CD4-positive, alpha-beta T cell (primary cell): ENCODE measurements around the gene SPATA19. TPM values are rescaled to one million over a fixed set of nuclear protein-coding genes. Genes with fewer than 3 reads are reported as not detected.

ENCODE experiments used
- ATAC-seq: fragments of 200-7000 bp; cut with Tn5 transposase; one replicate; pipeline ENCODE4 v1.10.0; 2022; ENCODE audit warnings: mild to moderate bottlenecking; ENCODE audit not compliant: poor library complexity
- CTCF ChIA-PET: fragments of 350-600 bp; sonication (Branson Sonifier 250); formaldehyde crosslinking; loops from one replicate; lab custom pipeline; 2021; ENCODE audit warnings: antibody characterized with exemption, inconsistent platforms; lab: Charles Lee
- POLR2A ChIA-PET: fragments of 350-600 bp; sonication (Branson Sonifier 250); formaldehyde crosslinking; loops from one replicate; lab custom pipeline; 2021; ENCODE audit warnings: antibody characterized with exemption, inconsistent platforms; lab: Charles Lee
- DNase-seq, 14 experiments: peaks; one replicate each; pipeline ENCODE4 v3.0.0-alpha.2; 2013 to 2020; ENCODE audit warnings: mixed read lengths in 2 of 14
- H3K27ac ChIP-seq, 2 donors: one replicate each; pipeline versions ENCODE4 v1.5.1 to v1.7.0; 2013; ENCODE audit warnings: low read length in 2 of 2, low read depth in 1 of 2, mild to moderate bottlenecking in 1 of 2
- H3K27me3 ChIP-seq, 2 experiments: 1 replicate in 1 of 2; 2 replicates in 1 of 2; pipeline versions ENCODE4 v1.6.1 to v1.7.0; 2013; ENCODE audit warnings: low read length in 2 of 2, control low read depth in 1 of 2, mild to moderate bottlenecking in 1 of 2, moderate library complexity in 1 of 2; ENCODE audit not compliant: insufficient read depth in 2 of 2, control insufficient read depth in 1 of 2
- H3K36me3 ChIP-seq: one replicate; pipeline ENCODE4 v1.6.1; 2013; ENCODE audit warnings: low read length, control low read depth; ENCODE audit not compliant: insufficient read depth
- H3K4me1 ChIP-seq: one replicate; pipeline ENCODE4 v1.6.1; 2013; ENCODE audit warnings: low read length, control low read depth; ENCODE audit not compliant: insufficient read depth
- H3K4me3 ChIP-seq: one replicate; pipeline ENCODE4 v1.5.1; 2013; ENCODE audit warnings: mild to moderate bottlenecking, low read length, moderate library complexity
- H3K9me3 ChIP-seq, 2 experiments: 1 replicate in 1 of 2; 2 replicates in 1 of 2; pipeline versions ENCODE4 v1.6.1 to v1.7.0; 2013; ENCODE audit warnings: low read length in 2 of 2, mild to moderate bottlenecking in 2 of 2, control low read depth in 1 of 2, moderate library complexity in 1 of 2; ENCODE audit not compliant: control insufficient read depth in 1 of 2, insufficient read depth in 1 of 2
- H3K27ac Mint-ChIP-seq: one replicate; pipeline ENCODE4 v1.8.0; 2020; ENCODE audit warnings: mixed read lengths
- H3K27me3 Mint-ChIP-seq: one replicate; pipeline ENCODE4 v1.8.0; 2021; ENCODE audit warnings: mixed read lengths
- H3K36me3 Mint-ChIP-seq: one replicate; pipeline ENCODE4 v1.8.0; 2021; ENCODE audit warnings: low read depth, mixed read lengths
- H3K4me1 Mint-ChIP-seq: one replicate; pipeline ENCODE4 v1.8.0; 2021; ENCODE audit warnings: low read depth, mixed read lengths
- H3K4me3 Mint-ChIP-seq: one replicate; pipeline ENCODE4 v1.8.0; 2020; ENCODE audit warnings: mild to moderate bottlenecking, mixed read lengths
- H3K9me3 Mint-ChIP-seq: one replicate; pipeline ENCODE4 v1.8.0; 2020; ENCODE audit warnings: mixed read lengths
- intact Hi-C, 2 experiments: fragments of 100-400 bp; cut with DNase I in 1 of 2; cut with micrococcal nuclease in 1 of 2; formaldehyde crosslinking; loops; one replicate each; pipeline versions ENCODE4 v1.15.1 to v1.9.0; 2023 to 2025; cut with DNase I, micrococcal nuclease
- total RNA-seq, 174 experiments: library from RNA in 2 of 174; stranded (reverse) in 2 of 174; gene quantifications; one replicate each; pipeline ENCODE4 v1.2.3 and lab custom pipeline; 2021 to 2026
- TF ChIP-seq, protein P1 (sequence below): fragments of 200-600 bp; IDR thresholded peaks from one replicate; pipeline ENCODE4 v1.8.0; 2022; ENCODE audit warnings: antibody characterized with exemption, mild to moderate bottlenecking

Gene SPATA19
- total RNA-seq, 2 experiments from 2014 or later, result not detected

DNA sequence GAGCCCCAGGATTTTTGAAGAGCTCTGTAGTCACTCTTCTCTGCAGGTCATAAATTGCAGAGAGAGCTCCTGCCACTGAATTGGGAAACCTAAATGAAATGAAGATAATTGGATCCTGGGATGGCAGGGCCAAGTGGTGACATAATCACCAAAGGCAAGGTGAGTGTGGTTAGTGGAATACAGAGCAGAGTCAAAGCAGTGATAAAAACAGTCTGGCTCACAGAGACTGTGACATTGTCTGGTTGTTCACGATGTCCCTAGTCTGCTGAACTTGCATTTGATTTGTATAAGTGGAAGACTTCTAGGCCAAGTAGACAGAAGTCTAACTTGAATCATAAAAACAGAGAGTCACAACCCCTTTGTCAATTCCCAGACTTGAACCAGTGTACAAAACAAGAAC lies 26.8 kb upstream of the SPATA19 start:
- Mint-ChIP-seq H3K9me3 (peaks cover 3% of the 10 kb centered on the region), H3K4me3 (no peak overlapping the region), H3K27me3 (peaks cover 6% of the 10 kb centered on the region), H3K36me3 (no peaks in the 10 kb centered on the region), H3K4me1 (no peaks in the 10 kb centered on the region), H3K27ac (no peak overlapping the region)
- Histone ChIP-seq H3K36me3 (no peaks in the 10 kb centered on the region), H3K4me1 (no peaks in the 10 kb centered on the region), H3K9me3 (no peaks in the 10 kb centered on the region), H3K27ac (no peak overlapping the region), H3K27me3 (no peaks in the 10 kb centered on the region), H3K4me3 (no peak overlapping the region)
- POLR2A ChIA-PET, result no interaction called here
- no peak for DNase-seq
- CTCF ChIA-PET, result no interaction called here
- TF ChIP-seq, protein P1, sequence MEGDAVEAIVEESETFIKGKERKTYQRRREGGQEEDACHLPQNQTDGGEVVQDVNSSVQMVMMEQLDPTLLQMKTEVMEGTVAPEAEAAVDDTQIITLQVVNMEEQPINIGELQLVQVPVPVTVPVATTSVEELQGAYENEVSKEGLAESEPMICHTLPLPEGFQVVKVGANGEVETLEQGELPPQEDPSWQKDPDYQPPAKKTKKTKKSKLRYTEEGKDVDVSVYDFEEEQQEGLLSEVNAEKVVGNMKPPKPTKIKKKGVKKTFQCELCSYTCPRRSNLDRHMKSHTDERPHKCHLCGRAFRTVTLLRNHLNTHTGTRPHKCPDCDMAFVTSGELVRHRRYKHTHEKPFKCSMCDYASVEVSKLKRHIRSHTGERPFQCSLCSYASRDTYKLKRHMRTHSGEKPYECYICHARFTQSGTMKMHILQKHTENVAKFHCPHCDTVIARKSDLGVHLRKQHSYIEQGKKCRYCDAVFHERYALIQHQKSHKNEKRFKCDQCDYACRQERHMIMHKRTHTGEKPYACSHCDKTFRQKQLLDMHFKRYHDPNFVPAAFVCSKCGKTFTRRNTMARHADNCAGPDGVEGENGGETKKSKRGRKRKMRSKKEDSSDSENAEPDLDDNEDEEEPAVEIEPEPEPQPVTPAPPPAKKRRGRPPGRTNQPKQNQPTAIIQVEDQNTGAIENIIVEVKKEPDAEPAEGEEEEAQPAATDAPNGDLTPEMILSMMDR, result no peak
- intact Hi-C loops, result no loop called here
- ATAC-seq, result no peak

DNA sequence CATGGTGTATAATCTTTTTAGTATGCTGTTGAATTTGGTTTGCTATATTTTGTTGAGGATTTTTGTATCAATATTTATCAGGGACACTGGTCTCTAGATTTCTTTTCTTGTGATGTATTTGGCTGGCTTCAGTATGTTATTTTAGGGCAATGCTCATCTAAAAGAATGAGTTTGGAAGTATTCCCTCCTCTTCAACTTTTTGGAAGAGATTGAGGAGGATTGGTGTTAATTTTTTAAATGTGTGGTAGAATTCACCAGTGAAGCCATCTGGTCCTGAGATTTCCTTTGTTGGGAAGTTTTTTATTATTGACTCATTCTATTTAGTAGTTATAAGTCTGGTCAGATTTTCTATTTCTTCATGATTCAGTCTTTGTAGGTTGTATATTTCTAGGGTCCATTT lies 22.1 kb upstream of the SPATA19 start:
- ChIA-PET POLR2A (no interaction called here), CTCF (no interaction called here)
- peaks cover 17% of the 10 kb centered on the region for H3K27me3 Mint-ChIP-seq
- H3K4me1 Mint-ChIP-seq, result no peaks in the 10 kb centered on the region
- H3K27ac Mint-ChIP-seq, result no peak overlapping the region
- TF ChIP-seq, protein P1, result no peak
- Histone ChIP-seq H3K27me3 (peaks cover 0 to 4% of the 10 kb centered on the region in 2 experiments), H3K4me3 (no peak overlapping the region), H3K36me3 (no peaks in the 10 kb centered on the region), H3K9me3 (peaks cover 0 to 16% of the 10 kb centered on the region in 2 experiments), H3K4me1 (no peaks in the 10 kb centered on the region), H3K27ac (no peak overlapping the region)
- ATAC-seq, result no peak
- H3K4me3 Mint-ChIP-seq, result no peak overlapping the region
- H3K9me3 Mint-ChIP-seq, result no peaks in the 10 kb centered on the region
- no peak for DNase-seq
- intact Hi-C loops, result no loop called here
- H3K36me3 Mint-ChIP-seq, result no peaks in the 10 kb centered on the region

DNA sequence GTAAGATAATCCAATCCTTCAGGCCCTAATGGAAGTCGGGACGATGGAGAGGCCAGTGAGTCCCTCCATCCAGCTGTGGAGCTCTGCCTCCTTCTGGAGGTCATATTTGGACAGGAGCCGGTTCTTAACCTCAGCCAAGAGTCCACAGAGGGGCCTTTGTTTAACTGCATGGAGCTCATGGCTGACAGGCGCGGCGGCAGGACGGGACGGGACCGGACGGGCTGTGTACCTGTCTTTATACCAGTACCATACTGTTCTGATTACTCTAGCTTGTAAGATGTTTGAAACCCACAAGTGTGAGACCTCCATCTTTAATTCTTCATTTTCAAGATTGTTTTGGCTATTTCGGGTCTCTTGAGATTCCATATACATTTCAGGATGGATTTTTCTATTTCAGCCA lies 20.2 kb upstream of the SPATA19 start:
- Histone ChIP-seq H3K4me1 (no peaks in the 10 kb centered on the region), H3K27ac (no peak overlapping the region), H3K27me3 (peaks cover 0 to 4% of the 10 kb centered on the region in 2 experiments), H3K9me3 (peaks cover 0 to 16% of the 10 kb centered on the region in 2 experiments), H3K4me3 (no peak overlapping the region), H3K36me3 (no peaks in the 10 kb centered on the region)
- Mint-ChIP-seq H3K36me3 (no peaks in the 10 kb centered on the region), H3K4me3 (no peak overlapping the region), H3K4me1 (no peaks in the 10 kb centered on the region), H3K27me3 (peaks cover 17% of the 10 kb centered on the region), H3K9me3 (no peaks in the 10 kb centered on the region), H3K27ac (no peak overlapping the region)
- POLR2A ChIA-PET, result no interaction called here
- CTCF ChIA-PET, result no interaction called here
- intact Hi-C loops, result no loop called here
- TF ChIP-seq, protein P1, result no peak
- ATAC-seq, result no peak
- no peak for DNase-seq
